ENCODE results near the gene CCDC197.

Gene CCDC197

GRCh38 chr14:94027566-94028449 lies 30.7 kb downstream of the CCDC197 start:
- DNase-seq = no peak

GRCh38 chr14:94028450-94028826 lies 31.3 kb downstream of the CCDC197 start:
- peak; percentile 40 for DNase-seq

- DNase-seq = no peak
These were observed 32.2 kb downstream of the CCDC197 start for GRCh38 chr14:94029265-94029664.

GRCh38 chr14:94029671-94030203 lies 32.6 kb downstream of the CCDC197 start:
- DNase-seq = no peak

- DNase-seq = no peak
These were observed 33.5 kb downstream of the CCDC197 start for GRCh38 chr14:94030571-94030970.

GRCh38 chr14:94031161-94031882 lies 34.2 kb downstream of the CCDC197 start:
- no peak for DNase-seq

GRCh38 chr14:94031883-94032279 lies 34.8 kb downstream of the CCDC197 start:
- no peak for DNase-seq

- DNase-seq = no peak
These were observed 37.8 kb downstream of the CCDC197 start for GRCh38 chr14:94034886-94035285.

GRCh38 chr14:94036313-94037167 lies 39.4 kb downstream of the CCDC197 start:
- peak; percentile 87 for DNase-seq

- DNase-seq = no peak
These were observed 40.9 kb downstream of the CCDC197 start for GRCh38 chr14:94037954-94038353.

- DNase-seq = no peak
These were observed 41.4 kb downstream of the CCDC197 start for GRCh38 chr14:94038510-94038909.

- DNase-seq = no peak
These were observed 42.0 kb downstream of the CCDC197 start for GRCh38 chr14:94038921-94039629.

- DNase-seq = no peak
These were observed 43.1 kb downstream of the CCDC197 start for GRCh38 chr14:94040247-94040646.

- no peak for DNase-seq
These were observed 43.7 kb downstream of the CCDC197 start for GRCh38 chr14:94040796-94041195.

- no peak for DNase-seq
These were observed 44.6 kb downstream of the CCDC197 start for GRCh38 chr14:94041551-94042346.

GRCh38 chr14:94042433-94043091 lies 45.5 kb downstream of the CCDC197 start:
- no peak for DNase-seq

- no peak for DNase-seq
These were observed 46.1 kb downstream of the CCDC197 start for GRCh38 chr14:94043111-94043755.

- DNase-seq = no peak
These were observed 46.8 kb downstream of the CCDC197 start for GRCh38 chr14:94043756-94044475.

GRCh38 chr14:94044476-94045091 lies 47.5 kb downstream of the CCDC197 start:
- no peak for DNase-seq
